CD4-positive, alpha-beta T cell treated with Interleukin-4 for 1 hour (primary cell): ENCODE results near the gene DYNLT1.
"Not testable (repeated sequence)": the region's sequence is repeated elsewhere in the genome, so short reads cannot be mapped to it uniquely, and the experiment has no call there.

Experiments
- DNase-seq, 2 donors: peaks; one replicate each; pipeline ENCODE4 v3.0.0-alpha.2; 2020 to 2022

The DYNLT1 gene

DNA sequence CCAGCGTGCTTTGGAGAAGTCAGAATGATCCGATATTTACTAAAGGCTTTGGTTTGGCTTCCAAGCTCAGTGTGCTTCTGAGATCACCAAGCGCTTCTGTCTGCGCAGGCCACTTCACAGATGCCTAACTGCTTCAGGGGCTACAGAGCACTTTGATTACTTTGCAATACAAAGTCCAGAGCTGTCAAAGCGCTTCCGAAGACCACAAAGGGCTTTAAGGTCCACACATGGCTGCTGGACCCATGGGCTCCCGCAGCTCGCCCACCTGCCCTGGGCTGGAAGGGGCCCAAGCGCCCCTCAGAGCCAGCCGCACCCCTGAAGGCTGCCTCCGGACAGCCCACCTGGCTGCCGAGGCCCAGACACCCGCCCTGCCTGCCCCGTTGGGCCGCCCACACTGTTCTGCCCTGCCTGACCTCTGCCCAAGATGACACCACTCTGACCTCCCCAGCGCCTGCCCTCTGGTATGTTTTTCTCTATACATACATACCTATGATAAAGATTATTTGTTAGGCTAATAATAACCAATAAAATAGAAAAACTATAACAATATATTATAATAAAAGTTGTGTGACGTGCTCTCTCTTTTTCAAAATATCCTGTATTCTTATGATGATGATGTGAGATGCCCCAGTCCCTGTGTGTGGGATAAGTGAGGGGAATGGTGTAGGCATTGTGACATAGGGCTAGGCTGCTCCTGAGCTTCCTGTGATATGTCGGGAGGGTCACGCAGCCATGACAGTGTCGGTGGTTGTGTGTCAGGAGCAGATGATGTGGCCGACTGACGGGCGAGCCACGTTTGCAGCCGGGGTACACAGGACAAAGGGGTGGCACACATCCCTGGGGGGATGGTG is 22.6 kb downstream of the DYNLT1 start:
- DNase-seq = no peak

DNA sequence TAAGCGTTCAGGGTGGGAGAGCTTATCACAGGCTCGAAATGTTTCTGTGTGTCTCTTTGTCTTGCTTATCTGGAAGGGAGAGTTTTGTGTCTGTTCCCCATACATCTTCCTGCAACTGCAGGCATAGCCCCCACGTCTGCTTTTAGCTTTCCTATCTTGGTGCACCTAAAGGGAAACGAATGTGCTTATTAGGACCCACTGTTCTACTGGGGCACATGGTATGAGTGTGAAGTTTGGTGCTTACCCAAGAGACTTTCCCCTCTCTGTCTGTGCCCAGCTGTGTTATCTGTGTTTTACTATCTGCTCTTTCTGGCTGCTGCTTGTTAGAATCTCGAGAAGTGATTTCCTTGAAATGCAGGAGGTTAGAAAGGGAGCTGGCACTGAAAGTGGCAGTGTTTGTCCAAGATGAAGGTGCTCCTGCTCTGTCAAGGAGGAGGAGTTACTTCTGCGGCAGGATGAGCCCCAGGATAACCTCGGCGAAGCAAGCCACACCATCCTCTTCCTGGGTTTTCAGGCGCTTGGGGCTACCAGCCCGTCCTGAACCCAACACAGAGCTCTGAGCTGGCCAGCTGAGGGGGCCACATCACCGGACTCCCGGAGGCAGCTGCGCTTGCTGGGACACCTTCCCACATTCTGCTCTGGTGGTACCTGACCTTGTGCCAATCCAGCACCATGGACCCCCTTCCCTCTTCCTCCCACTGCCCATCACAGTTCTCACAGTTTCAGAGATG is 23.4 kb downstream of the DYNLT1 start:
- no peak for DNase-seq

DNA sequence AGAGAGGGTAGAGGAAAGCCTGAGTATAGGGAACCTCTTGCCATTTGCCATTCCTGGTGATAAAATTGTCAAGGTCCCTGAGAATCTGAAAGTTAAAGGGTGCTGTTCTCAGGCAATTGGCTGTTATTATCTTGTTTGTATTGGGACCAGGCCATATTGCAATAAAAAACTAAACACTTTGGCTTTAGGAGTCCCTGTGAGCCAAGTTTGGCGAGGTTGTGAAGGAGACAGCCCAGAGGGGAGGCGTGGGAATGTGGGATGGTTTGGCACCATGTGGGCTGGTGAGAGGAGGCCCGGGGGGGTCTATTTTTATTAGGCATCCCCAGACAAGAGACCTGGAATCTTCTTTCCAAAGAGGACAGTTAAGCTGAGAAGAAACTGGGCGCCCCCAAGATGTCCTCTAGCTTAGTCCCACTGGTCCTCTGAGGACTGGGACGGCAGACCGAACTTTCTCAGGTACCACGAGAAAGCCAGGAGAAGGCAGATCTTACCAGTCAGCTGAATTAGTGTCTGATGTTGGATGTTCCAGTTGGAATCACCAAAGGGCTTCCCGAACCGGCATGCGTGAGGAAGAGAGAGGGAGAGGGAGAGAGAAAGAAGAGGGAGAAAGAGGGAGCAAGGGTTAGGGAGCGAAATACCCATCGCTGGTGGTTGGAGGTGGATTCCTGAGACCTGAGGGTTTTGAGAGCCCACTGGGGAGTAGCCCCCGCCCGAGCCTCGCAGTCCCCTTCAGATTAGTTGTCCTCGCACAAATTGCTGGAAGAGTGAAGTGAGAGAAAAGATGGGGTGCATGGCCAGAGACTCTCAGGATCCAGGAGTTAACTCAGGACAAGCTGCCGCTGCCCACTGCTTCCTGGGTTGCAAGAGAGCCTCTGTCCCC is 24.4 kb downstream of the DYNLT1 start:
- DNase-seq = no peak

DNA sequence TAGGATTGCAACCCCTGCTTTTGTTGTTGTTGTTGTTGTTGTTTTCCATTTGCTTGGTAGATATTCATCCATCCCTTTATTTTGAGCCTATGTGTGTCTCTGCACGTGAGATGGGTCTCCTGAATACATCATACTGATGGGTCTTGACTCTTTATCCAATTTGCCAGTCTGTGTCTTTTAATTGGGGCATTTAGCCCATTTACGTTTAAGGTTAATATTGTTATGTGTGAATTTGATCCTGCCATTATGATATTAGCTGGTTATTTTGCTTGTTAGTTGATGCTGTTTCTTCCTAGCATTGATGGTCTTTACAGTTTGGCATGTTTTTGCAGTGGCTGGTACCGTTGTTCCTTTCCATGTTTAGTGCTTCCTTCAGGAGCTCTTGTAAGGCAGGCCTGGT is 26.3 kb downstream of the DYNLT1 start:
- not testable (repeated sequence) for DNase-seq

DNA sequence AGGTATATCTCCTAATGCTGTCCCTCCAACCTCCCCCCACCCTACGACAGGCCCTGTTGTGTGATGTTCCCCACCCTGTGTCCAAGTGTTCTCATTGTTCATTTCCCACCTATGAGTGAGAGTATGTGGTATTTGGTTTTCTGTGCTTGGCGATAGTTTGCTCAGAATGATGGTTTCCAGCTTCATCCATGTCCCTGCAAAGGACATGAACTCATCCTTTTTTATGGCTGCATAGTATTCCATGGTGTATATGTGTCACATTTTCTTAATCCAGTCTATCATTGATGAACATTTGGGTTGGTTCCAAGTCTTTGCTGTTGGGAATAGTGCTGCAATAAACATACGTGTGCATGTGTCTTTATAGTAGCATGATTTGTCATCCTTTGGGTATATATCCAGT is 29.9 kb downstream of the DYNLT1 start:
- not testable (repeated sequence) for DNase-seq

DNA sequence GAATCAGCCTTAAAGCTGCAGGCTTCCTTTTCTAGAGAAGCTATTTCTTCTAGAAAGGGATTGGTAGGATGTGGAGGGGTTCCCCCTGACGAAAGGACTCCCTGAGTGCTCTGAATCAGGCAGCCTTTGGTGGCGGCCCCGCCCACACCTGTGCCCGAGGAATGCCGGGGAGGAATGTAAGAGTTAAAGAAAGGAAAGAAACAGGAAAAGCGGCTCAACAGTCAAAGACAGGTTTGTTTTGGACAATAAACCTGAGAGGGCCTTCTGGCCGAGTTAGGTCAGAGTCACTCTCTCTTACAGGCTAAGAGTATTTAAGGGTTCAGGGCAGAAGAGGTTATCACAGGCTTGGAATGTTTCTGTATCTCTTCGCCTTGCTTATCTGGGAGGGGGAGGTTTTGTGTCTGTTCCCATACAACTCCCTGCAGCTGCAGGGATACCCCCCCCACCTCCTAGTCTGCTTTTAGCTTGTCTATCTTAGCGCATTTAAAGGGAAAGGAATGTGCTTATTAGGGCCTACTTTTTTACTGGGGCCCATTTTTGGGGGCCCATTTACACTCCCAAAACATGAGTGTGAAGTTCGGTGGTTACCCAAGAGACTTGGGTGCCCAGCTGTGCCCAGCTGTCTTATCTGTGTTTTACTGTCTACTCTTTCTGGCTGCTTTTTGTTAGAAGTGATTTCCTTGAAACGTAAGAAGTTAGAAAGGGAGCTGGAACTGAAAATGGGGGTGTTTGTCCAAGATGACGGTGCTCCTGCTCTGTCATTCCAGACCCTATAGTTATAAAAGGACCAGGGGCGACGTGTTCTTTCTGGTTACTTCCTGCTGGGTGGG is 32.8 kb downstream of the DYNLT1 start:
- no peak for DNase-seq

DNA sequence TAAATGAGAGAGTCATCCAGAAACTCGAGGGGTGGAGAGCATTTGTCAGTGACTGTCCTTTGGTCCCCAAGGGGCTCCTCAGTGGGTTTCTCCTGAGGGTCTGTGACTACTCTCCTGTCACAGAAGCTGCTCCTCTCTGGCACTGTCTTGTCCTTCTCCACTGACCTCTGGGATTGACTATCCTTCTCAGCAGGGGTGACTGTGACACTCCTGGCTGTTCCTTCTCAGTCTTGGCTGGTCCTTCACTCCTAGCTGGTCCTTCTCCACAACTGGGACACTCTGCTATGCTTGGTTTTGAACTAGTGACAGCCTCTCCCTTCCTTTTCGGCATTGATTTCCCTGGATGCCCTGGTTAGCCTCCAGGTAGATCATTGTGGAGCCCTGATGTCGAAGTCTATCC is 33.5 kb downstream of the DYNLT1 start:
- no peak for DNase-seq

DNA sequence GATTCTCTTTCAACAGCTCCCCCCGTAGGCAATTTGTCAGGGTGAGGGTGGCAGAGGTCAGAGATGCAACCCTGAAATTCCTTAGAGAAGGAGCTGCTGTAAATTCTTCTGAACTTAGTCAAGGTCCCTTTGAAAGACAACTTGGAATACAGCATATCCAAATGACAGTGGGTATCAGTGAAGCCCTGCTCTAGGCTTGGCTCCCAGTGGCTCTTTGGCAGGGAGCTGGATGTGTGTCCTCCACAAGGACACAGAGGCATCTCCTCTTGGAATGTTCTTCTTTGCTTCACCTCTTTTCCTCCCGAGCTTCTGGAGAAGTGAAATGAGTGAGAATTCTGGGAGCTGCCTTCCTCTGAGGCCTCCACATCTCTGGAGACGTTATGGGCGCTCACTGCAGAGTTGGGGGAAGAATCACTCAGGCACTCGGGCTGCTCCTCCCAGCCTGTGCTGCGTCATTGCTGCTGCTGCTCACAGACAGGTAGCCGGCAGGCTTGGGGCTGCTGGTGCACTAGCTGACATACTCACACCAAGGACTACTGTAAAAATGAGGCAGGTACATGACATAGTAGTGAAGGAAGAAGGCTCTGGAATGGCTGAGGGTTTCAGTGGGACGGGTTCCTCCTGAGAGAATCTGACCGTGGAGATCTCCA is 34.1 kb downstream of the DYNLT1 start:
- DNase-seq = no peak

DNA sequence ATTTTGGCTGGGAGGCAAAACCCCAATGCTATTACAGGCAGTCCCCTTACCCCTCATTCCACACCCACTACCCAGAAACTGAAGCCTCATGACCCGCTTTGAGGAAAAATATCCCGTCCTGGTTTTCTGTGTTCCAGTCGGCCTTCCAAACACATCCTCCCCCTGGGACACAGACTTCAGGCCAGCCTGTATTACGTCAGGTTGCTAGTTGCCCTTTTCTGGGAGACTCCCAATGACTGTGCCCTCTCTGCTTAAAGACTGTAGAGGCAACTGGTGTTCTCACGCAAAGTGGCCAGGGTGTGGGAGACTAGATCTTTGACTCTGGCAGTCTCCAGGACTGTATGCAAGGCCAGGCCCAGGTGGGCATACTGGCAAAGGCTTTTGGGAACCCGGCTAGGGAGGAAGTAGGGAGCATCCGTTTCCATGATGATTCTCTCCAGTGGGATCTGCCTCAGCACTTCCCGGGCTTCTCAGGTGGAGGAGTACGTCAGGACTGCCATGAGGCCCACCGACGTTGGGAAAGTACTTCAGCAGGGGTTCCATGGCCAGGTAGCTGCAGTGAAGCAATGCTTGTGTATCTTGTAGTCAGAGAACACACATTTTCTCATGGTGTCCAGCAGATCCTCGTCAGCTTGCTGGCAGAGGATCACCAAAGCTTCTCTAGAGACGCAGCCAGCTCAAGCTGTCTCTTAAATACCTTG is 34.9 kb downstream of the DYNLT1 start:
- DNase-seq = no peak

DNA sequence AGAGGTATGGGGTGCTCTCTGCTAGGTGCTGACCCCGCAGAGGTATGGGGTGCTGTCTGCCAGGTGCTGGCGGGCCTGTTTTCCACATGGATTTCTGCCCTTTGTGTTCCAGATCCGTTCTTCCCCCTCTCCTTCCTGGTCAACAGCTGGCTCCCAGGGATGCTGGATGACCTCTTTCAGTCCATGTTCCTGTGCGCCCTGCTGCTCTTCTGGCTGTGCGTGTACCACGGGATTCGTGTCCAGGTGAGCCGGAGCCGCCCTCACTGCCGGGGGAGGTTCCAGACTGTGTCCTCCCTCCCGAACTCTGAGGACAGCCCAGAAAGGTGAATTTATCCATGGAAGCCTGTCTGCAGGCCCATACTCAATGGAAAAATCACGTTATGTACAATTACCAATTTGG is 36.3 kb downstream of the DYNLT1 start:
- DNase-seq = no peak

DNA sequence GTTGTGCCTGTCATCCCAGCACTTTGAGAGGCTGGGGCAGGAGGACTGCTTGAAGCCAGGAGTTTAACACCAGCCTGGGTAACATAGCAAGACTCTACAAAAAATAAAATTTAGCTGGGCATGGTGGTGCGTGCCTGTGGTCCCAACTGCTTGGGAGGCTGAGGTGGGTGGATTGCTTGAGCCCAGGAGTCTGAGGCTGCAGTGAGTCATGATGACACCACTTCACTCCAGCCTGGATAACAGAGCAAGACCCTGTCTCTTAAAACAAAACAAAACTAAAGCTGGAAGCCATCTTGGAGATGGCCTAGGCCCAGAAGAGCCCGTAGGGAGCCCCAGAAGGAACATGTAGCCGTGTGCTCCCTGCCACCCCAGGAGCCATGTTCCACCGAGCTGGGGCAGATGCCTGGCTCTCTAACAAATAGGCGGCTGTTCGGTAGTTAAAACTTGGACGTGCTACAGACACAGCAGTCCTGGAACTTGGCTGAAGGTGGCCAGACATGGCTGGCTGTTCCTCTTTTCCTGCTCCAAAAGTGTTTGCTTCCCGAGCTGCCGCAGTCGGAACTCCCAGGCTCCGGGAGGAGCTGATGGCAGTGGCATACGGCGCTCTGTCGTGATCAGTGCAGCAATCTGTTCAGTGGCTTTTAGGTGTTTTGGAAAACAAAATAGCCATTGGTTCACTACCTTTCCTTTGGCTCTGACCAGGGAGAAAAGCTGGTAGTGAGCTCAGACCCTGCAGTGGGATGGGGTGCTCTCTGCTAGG is 37.0 kb downstream of the DYNLT1 start:
- DNase-seq = no peak

DNA sequence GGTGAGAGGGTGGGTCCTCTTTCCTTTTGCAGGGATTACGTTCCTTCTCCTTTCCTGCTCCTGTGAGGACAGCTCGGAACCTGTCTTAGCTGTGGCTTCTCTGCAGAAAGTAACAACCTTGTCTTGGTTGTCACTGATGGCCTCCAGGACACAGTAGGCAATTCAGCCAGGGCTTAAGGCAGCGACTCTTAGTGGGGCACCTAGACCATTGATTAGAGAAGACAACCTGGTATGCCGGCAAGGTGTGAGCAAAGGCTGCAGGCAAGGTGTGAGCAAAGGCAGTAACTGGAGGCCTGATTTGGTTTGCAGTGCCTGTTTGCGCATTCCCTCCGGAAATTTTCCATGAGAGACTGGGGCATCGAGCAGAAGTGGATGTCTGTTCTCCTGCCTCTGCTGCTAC is 37.6 kb downstream of the DYNLT1 start:
- no peak for DNase-seq

DNA sequence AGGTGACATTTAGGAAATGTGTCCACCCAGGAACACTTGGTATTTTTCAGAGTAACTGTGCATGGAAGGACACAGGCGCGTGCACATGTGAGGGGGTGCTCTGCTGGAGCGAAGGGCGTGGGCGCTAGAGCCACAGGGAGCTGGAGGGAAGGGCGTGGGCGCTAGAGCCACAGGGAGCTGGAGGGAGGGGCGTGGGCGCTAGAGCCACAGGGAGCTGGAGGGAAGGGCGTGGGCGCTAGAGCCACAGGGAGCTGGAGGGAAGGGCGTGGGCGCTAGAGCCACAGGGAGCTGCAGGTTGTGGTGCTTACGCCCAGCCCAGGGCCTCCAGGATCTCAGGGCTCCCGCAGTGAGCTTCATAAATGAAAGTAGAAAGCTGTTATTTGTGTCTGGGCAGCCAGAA is 38.5 kb downstream of the DYNLT1 start:
- DNase-seq = not testable (repeated sequence)

DNA sequence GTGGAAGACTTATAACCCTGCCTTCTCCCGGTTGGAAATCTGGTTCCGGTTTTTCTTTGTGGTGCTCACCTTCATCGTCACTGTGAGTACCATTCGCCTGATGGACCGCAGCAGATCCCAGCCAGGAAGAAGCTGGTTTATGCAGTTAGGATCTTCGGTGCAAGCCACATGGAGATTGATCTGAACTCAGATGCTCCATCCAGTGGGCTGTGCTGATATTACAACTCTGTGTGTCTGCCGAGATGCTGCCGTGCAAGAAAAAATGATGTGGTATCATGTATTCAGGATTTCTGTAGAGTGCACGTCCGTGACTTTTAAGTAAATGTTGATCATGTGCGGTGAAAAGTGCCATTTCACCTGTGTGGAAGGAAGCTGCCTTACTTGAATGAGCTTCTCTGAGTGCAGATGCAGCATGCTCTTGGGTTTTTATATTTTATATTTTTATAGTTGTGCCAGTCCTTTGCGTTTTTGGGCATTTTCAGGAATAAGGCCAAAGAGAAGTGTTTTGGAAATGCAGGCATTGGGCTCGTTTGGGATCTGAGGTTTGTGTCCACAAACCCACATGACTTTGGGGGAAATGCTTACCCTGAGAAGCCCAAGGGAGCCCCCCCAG is 39.2 kb downstream of the DYNLT1 start:
- peak; percentile 58 to 61 for DNase-seq

DNA sequence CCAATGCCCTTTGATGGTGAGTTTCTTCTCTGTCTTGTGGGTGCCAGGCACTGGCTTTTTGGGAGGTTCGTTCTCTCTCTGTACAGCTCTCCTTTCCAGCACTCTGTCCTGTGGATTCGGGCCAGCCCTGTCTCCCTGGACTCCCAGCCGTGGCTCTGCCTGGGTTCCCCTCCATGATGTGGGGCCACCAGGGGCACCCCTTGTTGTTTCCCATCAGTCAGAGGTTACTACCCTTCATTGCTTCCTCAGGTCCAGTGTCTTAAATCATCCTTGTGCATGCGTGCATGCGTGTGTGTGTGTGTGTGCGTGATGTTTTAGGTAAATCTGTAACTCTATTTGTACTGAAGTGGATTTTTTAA is 40.5 kb downstream of the DYNLT1 start:
- DNase-seq = no peak

DNA sequence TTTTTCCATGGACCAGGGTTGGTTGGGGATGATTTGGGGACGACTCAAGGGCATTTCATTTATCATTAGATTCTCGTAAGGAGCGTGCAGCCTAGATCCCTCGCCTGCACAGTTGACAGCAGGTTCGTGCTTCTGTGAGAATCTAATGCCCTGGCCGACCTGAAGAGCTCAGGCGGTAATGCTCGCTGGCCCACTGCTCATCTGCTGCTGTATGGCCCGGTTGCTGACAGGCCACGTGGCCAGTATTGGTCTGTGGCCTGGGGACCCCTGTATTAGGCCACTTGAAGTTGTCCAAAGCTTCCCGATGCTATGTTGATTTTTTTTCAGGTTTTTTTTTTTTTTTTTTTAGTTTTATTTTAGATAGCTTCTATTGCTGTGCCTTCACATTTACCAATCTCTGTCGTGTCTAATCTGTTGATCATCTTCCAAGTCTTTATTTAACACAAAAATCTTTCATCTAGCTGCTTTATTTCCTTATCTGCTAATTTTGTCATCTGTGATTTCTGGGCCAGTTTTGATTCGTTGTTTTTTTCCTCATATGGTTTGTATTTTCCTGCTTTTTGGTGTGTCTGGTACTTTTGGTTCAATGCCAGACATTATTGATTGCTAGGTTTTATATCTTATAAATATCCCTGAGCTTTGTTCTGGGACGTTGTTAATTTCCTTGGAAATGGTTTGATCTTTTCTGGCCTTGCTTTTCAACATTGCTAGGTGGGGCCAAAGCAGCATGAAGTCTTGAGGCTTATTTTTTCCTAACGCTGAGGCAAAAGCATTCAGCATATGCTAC is 41.1 kb downstream of the DYNLT1 start:
- DNase-seq = no peak

DNA sequence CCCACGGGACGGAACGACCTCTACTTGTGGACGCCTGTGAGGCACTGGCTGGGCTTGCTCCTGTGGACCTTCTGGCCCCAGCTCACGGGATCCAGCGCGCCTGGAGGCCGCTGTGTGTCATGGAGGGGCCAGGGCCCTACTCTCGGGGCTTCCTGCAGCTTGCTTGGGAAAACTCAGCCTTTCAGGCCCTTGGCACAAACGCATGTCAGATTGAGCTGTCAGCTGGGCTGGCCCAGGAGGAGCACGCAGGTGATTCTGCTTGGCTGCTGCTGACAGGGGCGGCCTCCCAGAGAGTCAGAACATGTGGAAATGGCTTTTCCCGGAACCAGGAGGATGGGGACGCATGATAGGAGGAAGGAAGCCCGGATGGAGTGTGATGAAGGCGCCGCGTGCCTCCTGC is 44.9 kb downstream of the DYNLT1 start:
- DNase-seq = no peak

DNA sequence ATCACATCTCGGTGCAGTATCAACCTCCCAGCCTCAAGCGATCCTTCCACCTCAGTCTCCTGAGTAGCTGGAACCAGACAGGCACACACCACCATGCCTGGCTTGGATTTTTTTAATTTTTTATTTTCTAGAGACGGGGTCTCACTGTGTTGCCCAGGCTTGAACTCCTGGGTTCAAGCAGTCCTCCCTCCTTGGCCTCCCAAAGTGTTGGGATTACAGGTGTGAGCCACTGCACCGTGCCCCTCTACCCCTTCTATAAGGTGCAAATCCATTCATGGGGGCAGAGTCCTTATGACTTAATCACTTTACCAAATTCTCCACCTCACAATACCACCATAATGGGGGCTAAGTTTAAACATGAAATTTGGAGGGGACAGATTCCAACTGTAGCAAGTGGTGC is 47.0 kb downstream of the DYNLT1 start:
- DNase-seq = no peak

DNA sequence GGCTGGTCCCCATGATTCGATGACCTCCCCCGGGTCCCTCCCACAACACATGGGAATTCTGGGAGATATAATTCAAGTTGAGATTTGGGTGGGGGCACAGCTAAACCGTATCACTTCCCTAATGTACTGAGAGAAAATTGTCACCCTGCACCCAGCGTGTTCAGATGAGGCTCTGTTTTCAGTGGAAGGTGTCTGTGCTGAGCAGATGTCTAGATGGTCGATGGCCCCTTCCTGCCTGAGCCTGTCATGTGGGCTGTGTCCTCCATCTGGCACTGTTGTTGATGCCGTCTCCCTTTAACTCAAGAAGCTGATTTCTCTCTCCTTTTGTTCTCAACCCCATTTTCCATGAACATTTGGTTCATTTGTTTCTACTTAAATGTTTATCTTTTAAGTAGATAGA is 47.7 kb downstream of the DYNLT1 start:
- no peak for DNase-seq
